HepG2 (cell line): Measurements from ENCODE around the gene NGB.

ENCODE experiments used
- AFF4 ChIP-seq: sonication (generic); formaldehyde crosslinking; IDR thresholded peaks from 2 replicates; pipeline ENCODE4 v1.4.0; 2020; ENCODE audit warnings: missing genetic modification reagents
- CAMTA2 ChIP-seq: sonication (generic); formaldehyde crosslinking; IDR thresholded peaks from 2 replicates; pipeline ENCODE4 v1.4.0; 2020; ENCODE audit warnings: mild to moderate bottlenecking, missing genetic modification reagents, borderline replicate concordance
- CHD2 ChIP-seq: IDR thresholded peaks from 2 replicates; pipeline ENCODE4 v1.6.1; 2011; ENCODE audit warnings: low read depth, low read length, improper control_type of control experiment
- CTCF ChIP-seq: sonication (generic); formaldehyde crosslinking; IDR thresholded peaks from 2 replicates; pipeline ENCODE4 v1.5.0; 2020; ENCODE audit warnings: mild to moderate bottlenecking, missing genetic modification reagents, moderate library complexity
- MTF1 ChIP-seq: sonication (generic); formaldehyde crosslinking; IDR thresholded peaks from 2 replicates; pipeline ENCODE4 v1.5.0; 2020; ENCODE audit warnings: missing genetic modification reagents
- POLR2A ChIP-seq, 2 experiments: IDR thresholded peaks; 2 replicates each; pipeline ENCODE4 v1.6.1; 2011; ENCODE audit warnings: low read depth in 2 of 2, low read length in 2 of 2, mild to moderate bottlenecking in 1 of 2, moderate library complexity in 1 of 2; ENCODE audit not compliant: insufficient read depth in 1 of 2
- RBM39 ChIP-seq: fragments of 200-400 bp; formaldehyde crosslinking; IDR thresholded peaks from one replicate; pipeline ENCODE4 v1.6.1; 2018; ENCODE audit warnings: antibody characterized with exemption, mild to moderate bottlenecking, low read depth, low read length; ENCODE audit not compliant: poor library complexity, severe bottlenecking
- SP2 ChIP-seq: sonication (generic); formaldehyde crosslinking; IDR thresholded peaks from 2 replicates; pipeline ENCODE4 v1.5.1; 2020; ENCODE audit warnings: mild to moderate bottlenecking, missing genetic modification reagents
- SP5 ChIP-seq: IDR thresholded peaks from 2 replicates; pipeline ENCODE4 v1.6.1; 2016; ENCODE audit warnings: low read depth, borderline replicate concordance
- ZFX ChIP-seq: sonication (generic); formaldehyde crosslinking; IDR thresholded peaks from 2 replicates; pipeline ENCODE4 v1.4.0; 2020; ENCODE audit warnings: mild to moderate bottlenecking, low read depth, missing genetic modification reagents, moderate library complexity
- ZNF232 ChIP-seq: sonication (generic); formaldehyde crosslinking; IDR thresholded peaks from 2 replicates; pipeline ENCODE4 v1.4.0; 2020; ENCODE audit warnings: missing genetic modification reagents, borderline replicate concordance
- ZNF510 ChIP-seq: sonication (generic); formaldehyde crosslinking; IDR thresholded peaks from 2 replicates; pipeline ENCODE4 v1.4.0; 2020; ENCODE audit warnings: low read depth, mild to moderate bottlenecking, missing genetic modification reagents

GRCh38 chr14:77275601-77276017, 4.6 kb upstream of the NGB start:
- TF ChIP-seq CHD2 (no peak), CTCF (no peak), ZNF510 (CRISPR knock-in tag) (no peak), RBM39 (no peak), AFF4 (no peak), SP2 (CRISPR knock-in tag) (no peak), SP5 (CRISPR knock-in tag) (no peak), MTF1 (CRISPR knock-in tag) (no peak), ZNF232 (CRISPR knock-in tag) (no peak), ZFX (CRISPR knock-in tag) (no peak), CAMTA2 (CRISPR knock-in tag) (no peak), POLR2A (IDR thresholded peaks at IDR 0.05; ENCODE audit: insufficient read depth in 1 of 2, low read depth in 2 of 2, low read length in 2 of 2) (no peak)
